ENCODE measurements around the gene NAALADL2. TPM values are rescaled to one million over a fixed set of nuclear protein-coding genes. Genes with fewer than 3 reads are reported as not detected.
A peak's percentile ranks its signal among the peaks of the same experiment; 100 is the strongest.

Gene NAALADL2
- total RNA-seq, 1 experiment from 2014 or later: 4.7 TPM

DNA sequence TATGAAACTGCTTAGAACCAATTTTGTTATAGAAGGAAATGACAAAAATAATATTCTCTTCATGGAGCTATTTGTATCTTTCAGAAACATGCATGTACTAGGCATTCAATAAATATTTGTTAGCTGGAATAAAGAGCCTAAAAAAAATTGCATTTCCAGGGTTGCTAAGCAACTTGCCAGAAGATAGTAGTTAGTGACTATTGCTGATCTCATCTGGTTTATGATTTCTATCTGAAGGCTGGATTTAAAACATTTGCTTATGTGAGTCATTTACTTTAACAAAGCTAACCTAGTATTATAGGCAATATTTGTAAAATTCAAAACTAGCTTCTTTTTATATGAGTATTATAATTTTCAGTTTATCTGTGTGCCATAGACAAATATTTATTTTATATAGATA is 78.3 kb downstream of the NAALADL2 start:
- Histone ChIP-seq H3K9me3 (replicated peaks) (0 out of 2 replicates have a peak, but pooled peaks cover 3% of the 10 kb centered on the region), H3K36me3 (no peaks in the 10 kb centered on the region), H3K4me1 (replicated peaks) (no peaks in the 10 kb centered on the region), H3K4me3 (no peak overlapping the region), H3K27ac (no peak overlapping the region), H3K27me3 (replicated peaks) (no peaks in the 10 kb centered on the region)
- no peak for DNase-seq (ENCODE audit: low read depth in 1 of 2, low spot score in 2 of 2)

DNA sequence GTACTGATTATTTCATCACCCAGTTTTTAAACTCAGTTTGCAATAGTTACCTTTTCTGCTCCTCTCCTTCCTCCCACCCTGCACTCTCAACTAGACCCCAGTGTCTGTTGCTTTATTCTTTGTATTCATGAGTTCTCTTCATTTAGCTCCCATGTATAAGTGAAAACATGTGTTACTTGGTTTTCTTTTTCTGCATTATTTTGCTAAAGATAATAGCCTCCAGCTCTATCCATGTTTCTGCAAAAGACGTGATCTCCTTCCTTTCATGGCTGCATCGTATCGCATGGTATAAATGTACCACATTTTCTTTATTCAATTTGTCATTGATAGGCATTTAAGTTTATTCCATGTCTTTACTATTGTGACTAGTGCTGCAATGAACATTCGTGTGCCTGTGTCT is 79.0 kb downstream of the NAALADL2 start:
- no peak overlapping the region for H3K27ac ChIP-seq
- H3K4me1 ChIP-seq (replicated peaks): no peaks in the 10 kb centered on the region
- no peaks in the 10 kb centered on the region for H3K36me3 ChIP-seq
- no peak overlapping the region for H3K4me3 ChIP-seq
- no peaks in the 10 kb centered on the region for H3K27me3 ChIP-seq (replicated peaks)
- DNase-seq (ENCODE audit: low read depth in 1 of 2, low spot score in 2 of 2): no peak
- 0 out of 2 replicates have a peak, but pooled peaks cover 3% of the 10 kb centered on the region for H3K9me3 ChIP-seq (replicated peaks)

DNA sequence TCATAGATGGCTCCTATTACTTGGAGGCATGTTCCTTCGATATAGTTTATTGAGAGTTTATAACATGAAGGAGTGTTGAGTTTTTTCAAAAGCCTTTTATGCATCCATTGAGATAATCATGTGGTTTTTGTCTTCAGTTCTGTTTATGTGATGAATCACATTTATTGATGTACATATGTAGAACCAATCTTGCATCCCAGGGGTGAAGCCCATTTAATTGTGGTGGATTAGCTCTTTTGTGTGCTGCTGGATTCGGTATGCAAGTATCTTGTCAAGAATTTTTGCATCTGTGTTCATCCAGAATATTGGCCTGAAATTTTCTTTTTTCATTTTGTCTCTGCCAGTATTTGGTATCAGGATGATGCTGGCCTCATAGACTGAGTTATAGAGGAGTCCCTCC is 81.0 kb downstream of the NAALADL2 start:
- H3K27me3 ChIP-seq (replicated peaks): no peaks in the 10 kb centered on the region
- H3K4me1 ChIP-seq (replicated peaks): no peaks in the 10 kb centered on the region
- no peaks in the 10 kb centered on the region for H3K36me3 ChIP-seq
- DNase-seq (ENCODE audit: low read depth in 1 of 2, low spot score in 2 of 2): no peak
- no peak overlapping the region for H3K4me3 ChIP-seq
- no peak overlapping the region for H3K27ac ChIP-seq
- 0 out of 2 replicates have a peak, but pooled peaks cover 3% of the 10 kb centered on the region for H3K9me3 ChIP-seq (replicated peaks)

- H3K36me3 ChIP-seq: no peaks in the 10 kb centered on the region
- no peaks in the 10 kb centered on the region for H3K27me3 ChIP-seq (replicated peaks)
- H3K4me3 ChIP-seq: no peak overlapping the region
- no peak for DNase-seq (ENCODE audit: low read depth in 1 of 2, low spot score in 2 of 2)
- peaks cover 32% of the 10 kb centered on the region for H3K4me1 ChIP-seq (replicated peaks)
- H3K9me3 ChIP-seq (replicated peaks): peaks cover 3% of the 10 kb centered on the region; the same call in 1 of the 2 replicates
- no peak overlapping the region for H3K27ac ChIP-seq
These were observed 86.1 kb downstream of the NAALADL2 start for GRCh38 chr3:174945276-174945675.

- DNase-seq (ENCODE audit: low read depth in 1 of 2, low spot score in 2 of 2): no peak
These were observed 86.8 kb downstream of the NAALADL2 start for GRCh38 chr3:174945951-174946350.

DNA sequence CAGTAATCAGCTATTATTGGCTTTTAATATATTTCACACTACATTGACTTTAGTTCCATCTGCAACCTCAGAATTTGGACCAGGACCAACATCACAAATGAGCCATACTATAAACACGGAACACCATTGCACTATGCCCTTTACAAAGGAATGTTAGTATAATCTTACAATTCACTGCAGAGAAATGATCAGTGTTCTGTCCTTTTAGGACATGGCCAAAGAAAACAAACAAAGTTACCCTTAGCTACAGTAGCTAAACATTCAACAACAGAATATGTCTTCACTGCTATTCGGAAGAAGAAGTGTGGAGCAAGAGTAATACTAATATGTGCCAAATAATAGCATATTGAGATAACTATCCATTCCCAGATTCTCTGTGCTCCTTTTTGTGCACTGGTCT is 90.4 kb downstream of the NAALADL2 start:
- Histone ChIP-seq H3K36me3 (no peaks in the 10 kb centered on the region), H3K4me3 (no peak overlapping the region), H3K27me3 (replicated peaks) (no peaks in the 10 kb centered on the region), H3K4me1 (replicated peaks) (peaks cover 58% of the 10 kb centered on the region), H3K9me3 (replicated peaks) (no peaks in the 10 kb centered on the region; the same call in 1 of the 2 replicates), H3K27ac (peak overlapping the region; percentile 97)
- DNase-seq (ENCODE audit: low read depth in 1 of 2, low spot score in 2 of 2): peak in 1 of 2 experiments; percentile 78

More at GRCh38 chr3:174945951-174946350, 86.8 kb downstream of the NAALADL2 start:
- peaks cover 39% of the 10 kb centered on the region for H3K4me1 ChIP-seq (replicated peaks)
- peaks cover 3% of the 10 kb centered on the region; the same call in 1 of the 2 replicates for H3K9me3 ChIP-seq (replicated peaks)
- H3K27me3 ChIP-seq (replicated peaks): no peaks in the 10 kb centered on the region
- no peaks in the 10 kb centered on the region for H3K36me3 ChIP-seq
- no peak overlapping the region for H3K4me3 ChIP-seq
- peak overlapping the region; percentile 21; the same call in 1 of the 2 replicates for H3K27ac ChIP-seq

- Histone ChIP-seq H3K36me3 (no peaks in the 10 kb centered on the region), H3K27ac (peak overlapping the region; percentile 97), H3K9me3 (replicated peaks) (no peaks in the 10 kb centered on the region; the same call in 1 of the 2 replicates), H3K4me3 (no peak overlapping the region), H3K27me3 (replicated peaks) (no peaks in the 10 kb centered on the region), H3K4me1 (replicated peaks) (peaks cover 73% of the 10 kb centered on the region)
- peak in 1 of 2 experiments; percentile 65 for DNase-seq (ENCODE audit: low read depth in 1 of 2, low spot score in 2 of 2)
These were observed 91.9 kb downstream of the NAALADL2 start for GRCh38 chr3:174951034-174951433.

- Histone ChIP-seq H3K27ac (peak overlapping the region; percentile 97), H3K9me3 (replicated peaks) (no peaks in the 10 kb centered on the region; the same call in 1 of the 2 replicates), H3K27me3 (replicated peaks) (no peaks in the 10 kb centered on the region), H3K36me3 (no peaks in the 10 kb centered on the region), H3K4me1 (replicated peaks) (peaks cover 72% of the 10 kb centered on the region), H3K4me3 (no peak overlapping the region)
- peak in 1 of 2 experiments; percentile 9 for DNase-seq (ENCODE audit: low read depth in 1 of 2, low spot score in 2 of 2)
These were observed 92.4 kb downstream of the NAALADL2 start for GRCh38 chr3:174951498-174952005.

- Histone ChIP-seq H3K4me3 (no peak overlapping the region), H3K36me3 (no peaks in the 10 kb centered on the region), H3K27me3 (replicated peaks) (no peaks in the 10 kb centered on the region), H3K9me3 (replicated peaks) (no peaks in the 10 kb centered on the region; the same call in 1 of the 2 replicates), H3K4me1 (replicated peaks) (peaks cover 76% of the 10 kb centered on the region), H3K27ac (no peak overlapping the region)
- no peak for DNase-seq (ENCODE audit: low read depth in 1 of 2, low spot score in 2 of 2)
These were observed 93.9 kb downstream of the NAALADL2 start for GRCh38 chr3:174953068-174953467.

- H3K27me3 ChIP-seq (replicated peaks): no peaks in the 10 kb centered on the region
- peak overlapping the region; percentile 42 for H3K27ac ChIP-seq
- no peak overlapping the region for H3K4me3 ChIP-seq
- peaks cover 55% of the 10 kb centered on the region for H3K4me1 ChIP-seq (replicated peaks)
- no peaks in the 10 kb centered on the region for H3K9me3 ChIP-seq (replicated peaks)
- H3K36me3 ChIP-seq: no peaks in the 10 kb centered on the region
- DNase-seq (ENCODE audit: low read depth in 1 of 2, low spot score in 2 of 2): peak in 1 of 2 experiments; percentile 62
These were observed 96.4 kb downstream of the NAALADL2 start for GRCh38 chr3:174955513-174956016.

GRCh38 chr3:174957081-174957480 is 97.9 kb downstream of the NAALADL2 start:
- Histone ChIP-seq H3K27me3 (replicated peaks) (no peaks in the 10 kb centered on the region), H3K27ac (peak overlapping the region; percentile 66), H3K4me1 (replicated peaks) (peaks cover 40% of the 10 kb centered on the region), H3K9me3 (replicated peaks) (no peaks in the 10 kb centered on the region), H3K36me3 (no peaks in the 10 kb centered on the region), H3K4me3 (no peak overlapping the region)
- peak in 1 of 2 experiments; percentile 28 for DNase-seq (ENCODE audit: low read depth in 1 of 2, low spot score in 2 of 2)

GRCh38 chr3:174957551-174958001 is 98.4 kb downstream of the NAALADL2 start:
- no peaks in the 10 kb centered on the region for H3K9me3 ChIP-seq (replicated peaks)
- H3K27ac ChIP-seq: peak overlapping the region; percentile 66
- H3K4me3 ChIP-seq: no peak overlapping the region
- no peaks in the 10 kb centered on the region for H3K27me3 ChIP-seq (replicated peaks)
- peaks cover 36% of the 10 kb centered on the region for H3K4me1 ChIP-seq (replicated peaks)
- no peaks in the 10 kb centered on the region for H3K36me3 ChIP-seq
- DNase-seq (ENCODE audit: low read depth in 1 of 2, low spot score in 2 of 2): peak in 1 of 2 experiments; percentile 21

- Histone ChIP-seq H3K27ac (no peak overlapping the region), H3K36me3 (no peaks in the 10 kb centered on the region), H3K9me3 (replicated peaks) (no peaks in the 10 kb centered on the region), H3K4me3 (no peak overlapping the region), H3K27me3 (replicated peaks) (no peaks in the 10 kb centered on the region), H3K4me1 (replicated peaks) (peaks cover 36% of the 10 kb centered on the region)
- DNase-seq (ENCODE audit: low read depth in 1 of 2, low spot score in 2 of 2): no peak
These were observed 99.7 kb downstream of the NAALADL2 start for GRCh38 chr3:174958671-174959328.

- H3K4me3 ChIP-seq: no peak overlapping the region
- H3K27ac ChIP-seq: no peak overlapping the region
- H3K36me3 ChIP-seq: no peaks in the 10 kb centered on the region
- no peaks in the 10 kb centered on the region for H3K9me3 ChIP-seq (replicated peaks)
- no peaks in the 10 kb centered on the region for H3K27me3 ChIP-seq (replicated peaks)
- peaks cover 31% of the 10 kb centered on the region for H3K4me1 ChIP-seq (replicated peaks)
- no peak for DNase-seq (ENCODE audit: low read depth in 1 of 2, low spot score in 2 of 2)
These were observed 100.5 kb downstream of the NAALADL2 start for GRCh38 chr3:174959556-174960065.

All from SJSA1 (cell line).